ENCODE results near the gene M1AP.
"Not testable (repeated sequence)": the region's sequence is repeated elsewhere in the genome, so short reads cannot be mapped to it uniquely, and the experiment has no call there.

The M1AP gene

DNA sequence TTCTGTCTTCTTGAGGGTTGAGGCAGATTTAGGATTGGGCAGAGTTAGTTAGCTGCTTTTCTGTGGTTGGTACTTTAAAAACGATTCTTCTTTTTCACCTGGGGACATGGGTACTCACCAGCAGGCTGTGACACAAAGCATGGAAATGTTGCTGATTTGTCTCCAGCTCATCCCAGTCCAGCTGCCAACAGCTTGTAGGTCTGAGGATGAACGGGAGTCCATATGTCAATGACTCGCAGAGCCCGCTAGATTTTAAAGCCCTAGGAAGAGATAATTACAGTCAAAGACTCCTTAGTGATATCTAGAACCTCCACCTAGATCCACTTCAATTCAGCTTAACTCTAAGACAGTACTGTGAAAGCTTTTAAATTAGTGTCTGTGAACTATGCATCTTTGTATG lies 72.8 kb downstream of the M1AP start:
- peaks cover 39% of the 10 kb centered on the region for H3K4me1 ChIP-seq (ENCODE audit: control insufficient read depth, insufficient read depth, low read length)
- no peaks in the 10 kb centered on the region for H3K9me3 ChIP-seq (ENCODE audit: control insufficient read depth, low read length)
- H3K27me3 ChIP-seq (replicated peaks; ENCODE audit: control insufficient read depth, insufficient read depth, low read length): no peaks in the 10 kb centered on the region
- no peaks in the 10 kb centered on the region for H3K36me3 ChIP-seq (ENCODE audit: control insufficient read depth, insufficient read depth, low read length, severe bottlenecking)
- H3K4me3 ChIP-seq (ENCODE audit: low read length): no peak overlapping the region
- no peak for DNase-seq (ENCODE audit: low read depth)
- H3K9ac ChIP-seq (ENCODE audit: low read length): no peak overlapping the region

DNA sequence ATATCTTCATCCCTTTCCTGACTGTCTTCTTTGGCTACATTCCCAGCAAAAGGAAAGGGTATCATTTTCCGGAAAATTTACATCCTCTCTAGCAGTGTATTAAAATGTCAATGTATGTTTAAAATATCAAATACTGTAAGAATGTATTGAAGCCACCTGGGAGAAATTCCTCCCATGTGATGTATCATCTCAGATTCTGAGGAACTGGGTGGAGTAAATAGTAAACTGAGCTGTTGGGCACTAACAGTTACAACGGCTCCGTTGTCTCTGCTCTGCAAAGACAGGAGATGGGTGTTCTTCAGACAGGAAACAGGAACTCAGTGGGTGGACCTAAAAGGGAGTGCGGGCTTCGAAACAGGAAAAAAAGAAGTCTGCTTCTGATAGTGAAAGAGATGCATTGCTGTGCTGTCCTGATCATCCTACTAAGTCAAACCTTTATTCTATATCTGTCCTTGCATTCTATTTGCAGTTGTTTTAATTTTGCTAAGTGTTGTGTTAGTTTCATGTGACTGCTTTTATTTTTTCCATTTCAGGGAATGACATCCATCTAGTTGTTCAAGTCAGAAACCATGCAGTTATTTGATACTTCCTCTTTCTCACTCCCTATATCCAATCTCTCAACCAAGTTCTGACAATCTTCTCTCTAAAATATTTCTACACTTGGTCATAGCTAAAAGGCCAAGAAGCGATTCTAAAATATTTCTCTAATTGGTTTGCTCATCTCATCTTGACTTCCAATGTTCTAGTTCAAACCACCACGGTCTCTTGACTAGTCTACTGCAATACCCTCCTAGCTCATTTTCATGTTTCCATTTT lies 74.2 kb downstream of the M1AP start:
- Histone ChIP-seq H3K36me3 (ENCODE audit: control insufficient read depth, insufficient read depth, low read length, severe bottlenecking) (no peaks in the 10 kb centered on the region), H3K27me3 (replicated peaks; ENCODE audit: control insufficient read depth, insufficient read depth, low read length) (no peaks in the 10 kb centered on the region), H3K4me1 (ENCODE audit: control insufficient read depth, insufficient read depth, low read length) (peaks cover 41% of the 10 kb centered on the region), H3K9ac (ENCODE audit: low read length) (peak overlapping the region; percentile 8), H3K4me3 (ENCODE audit: low read length) (peak overlapping the region; percentile 58), H3K9me3 (ENCODE audit: control insufficient read depth, low read length) (no peaks in the 10 kb centered on the region)
- peak; percentile 50 for DNase-seq (ENCODE audit: low read depth)

- no peaks in the 10 kb centered on the region for H3K27me3 ChIP-seq (replicated peaks; ENCODE audit: control insufficient read depth, insufficient read depth, low read length)
- no peak for DNase-seq (ENCODE audit: low read depth)
- H3K9ac ChIP-seq (ENCODE audit: low read length): no peak overlapping the region
- peaks cover 49% of the 10 kb centered on the region for H3K4me1 ChIP-seq (ENCODE audit: control insufficient read depth, insufficient read depth, low read length)
- H3K4me3 ChIP-seq (ENCODE audit: low read length): no peak overlapping the region
- H3K36me3 ChIP-seq (ENCODE audit: control insufficient read depth, insufficient read depth, low read length, severe bottlenecking): no peaks in the 10 kb centered on the region
- no peaks in the 10 kb centered on the region for H3K9me3 ChIP-seq (ENCODE audit: control insufficient read depth, low read length)
These were observed 75.8 kb downstream of the M1AP start for GRCh38 chr2:74572178-74572925.

- no peak overlapping the region for H3K4me3 ChIP-seq (ENCODE audit: low read length)
- no peak overlapping the region for H3K9ac ChIP-seq (ENCODE audit: low read length)
- no peak for DNase-seq (ENCODE audit: low read depth)
- no peaks in the 10 kb centered on the region for H3K9me3 ChIP-seq (ENCODE audit: control insufficient read depth, low read length)
- H3K27me3 ChIP-seq (replicated peaks; ENCODE audit: control insufficient read depth, insufficient read depth, low read length): no peaks in the 10 kb centered on the region
- H3K36me3 ChIP-seq (ENCODE audit: control insufficient read depth, insufficient read depth, low read length, severe bottlenecking): no peaks in the 10 kb centered on the region
- H3K4me1 ChIP-seq (ENCODE audit: control insufficient read depth, insufficient read depth, low read length): peaks cover 49% of the 10 kb centered on the region
These were observed 77.1 kb downstream of the M1AP start for GRCh38 chr2:74571058-74571457.

- DNase-seq (ENCODE audit: low read depth): no peak
- Histone ChIP-seq H3K9me3 (ENCODE audit: control insufficient read depth, low read length) (no peaks in the 10 kb centered on the region), H3K9ac (ENCODE audit: low read length) (no peak overlapping the region), H3K27me3 (replicated peaks; ENCODE audit: control insufficient read depth, insufficient read depth, low read length) (no peaks in the 10 kb centered on the region), H3K36me3 (ENCODE audit: control insufficient read depth, insufficient read depth, low read length, severe bottlenecking) (no peaks in the 10 kb centered on the region), H3K4me1 (ENCODE audit: control insufficient read depth, insufficient read depth, low read length) (peaks cover 47% of the 10 kb centered on the region), H3K4me3 (ENCODE audit: low read length) (no peak overlapping the region)
These were observed 78.4 kb downstream of the M1AP start for GRCh38 chr2:74569686-74570085.

- Histone ChIP-seq H3K9me3 (ENCODE audit: control insufficient read depth, low read length) (no peaks in the 10 kb centered on the region), H3K4me1 (ENCODE audit: control insufficient read depth, insufficient read depth, low read length) (peaks cover 42% of the 10 kb centered on the region), H3K9ac (ENCODE audit: low read length) (peak overlapping the region; percentile 78), H3K4me3 (ENCODE audit: low read length) (peak overlapping the region; percentile 63), H3K27me3 (replicated peaks; ENCODE audit: control insufficient read depth, insufficient read depth, low read length) (no peaks in the 10 kb centered on the region), H3K36me3 (ENCODE audit: control insufficient read depth, insufficient read depth, low read length, severe bottlenecking) (no peaks in the 10 kb centered on the region)
- DNase-seq (ENCODE audit: low read depth): peak; percentile 90
These were observed 80.2 kb downstream of the M1AP start for GRCh38 chr2:74567881-74568280.

DNA sequence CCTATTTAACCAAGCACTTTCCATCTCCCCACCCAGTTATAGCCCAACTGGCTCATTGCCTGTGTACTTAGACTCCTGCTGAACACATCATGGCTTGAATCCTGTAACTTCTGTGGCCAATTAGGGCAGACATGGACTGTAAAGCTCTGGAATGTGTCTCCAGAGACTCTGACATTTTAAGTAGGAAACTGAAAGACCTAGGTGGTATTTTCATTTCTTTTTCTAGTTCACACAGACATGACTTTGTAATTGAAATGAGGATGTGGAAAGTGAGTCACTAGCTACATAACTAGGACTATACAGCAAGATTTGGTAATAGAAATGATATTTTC lies 81.4 kb downstream of the M1AP start:
- no peak overlapping the region for H3K9ac ChIP-seq (ENCODE audit: low read length)
- no peaks in the 10 kb centered on the region for H3K9me3 ChIP-seq (ENCODE audit: control insufficient read depth, low read length)
- H3K4me1 ChIP-seq (ENCODE audit: control insufficient read depth, insufficient read depth, low read length): peaks cover 42% of the 10 kb centered on the region
- DNase-seq (ENCODE audit: low read depth): peak; percentile 92
- H3K27me3 ChIP-seq (replicated peaks; ENCODE audit: control insufficient read depth, insufficient read depth, low read length): no peaks in the 10 kb centered on the region
- no peak overlapping the region for H3K4me3 ChIP-seq (ENCODE audit: low read length)
- H3K36me3 ChIP-seq (ENCODE audit: control insufficient read depth, insufficient read depth, low read length, severe bottlenecking): no peaks in the 10 kb centered on the region

GRCh38 chr2:74566076-74566753 lies 81.9 kb downstream of the M1AP start:
- Histone ChIP-seq H3K36me3 (ENCODE audit: control insufficient read depth, insufficient read depth, low read length, severe bottlenecking) (no peaks in the 10 kb centered on the region), H3K9me3 (ENCODE audit: control insufficient read depth, low read length) (no peaks in the 10 kb centered on the region), H3K9ac (ENCODE audit: low read length) (peak overlapping the region; percentile 25), H3K4me1 (ENCODE audit: control insufficient read depth, insufficient read depth, low read length) (peaks cover 42% of the 10 kb centered on the region), H3K27me3 (replicated peaks; ENCODE audit: control insufficient read depth, insufficient read depth, low read length) (no peaks in the 10 kb centered on the region), H3K4me3 (ENCODE audit: low read length) (peak overlapping the region; percentile 35)
- no peak for DNase-seq (ENCODE audit: low read depth)

DNA sequence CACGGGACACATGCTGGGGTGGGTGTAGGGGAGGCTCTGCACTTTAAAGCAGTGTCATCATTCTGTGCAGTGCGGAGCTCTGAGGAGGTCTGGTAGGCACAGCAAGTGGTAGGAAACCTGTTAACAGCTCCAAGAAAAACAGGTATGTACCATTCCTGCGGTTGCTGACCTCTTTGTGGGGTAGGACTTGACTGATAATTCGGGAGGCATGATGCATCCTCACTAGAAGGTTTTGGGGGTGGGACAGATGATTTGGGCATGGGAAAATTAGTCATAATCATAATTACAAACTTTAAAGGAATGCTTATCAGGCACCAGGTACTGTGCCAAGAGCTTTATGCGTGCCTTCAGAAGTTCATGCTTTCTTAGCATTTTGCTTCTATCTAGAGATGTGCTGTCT lies 83.9 kb downstream of the M1AP start:
- Histone ChIP-seq H3K4me3 (ENCODE audit: low read length) (no peak overlapping the region), H3K36me3 (ENCODE audit: control insufficient read depth, insufficient read depth, low read length, severe bottlenecking) (no peaks in the 10 kb centered on the region), H3K9ac (ENCODE audit: low read length) (no peak overlapping the region), H3K9me3 (ENCODE audit: control insufficient read depth, low read length) (no peaks in the 10 kb centered on the region), H3K27me3 (replicated peaks; ENCODE audit: control insufficient read depth, insufficient read depth, low read length) (no peaks in the 10 kb centered on the region), H3K4me1 (ENCODE audit: control insufficient read depth, insufficient read depth, low read length) (peaks cover 42% of the 10 kb centered on the region)
- DNase-seq (ENCODE audit: low read depth): no peak

DNA sequence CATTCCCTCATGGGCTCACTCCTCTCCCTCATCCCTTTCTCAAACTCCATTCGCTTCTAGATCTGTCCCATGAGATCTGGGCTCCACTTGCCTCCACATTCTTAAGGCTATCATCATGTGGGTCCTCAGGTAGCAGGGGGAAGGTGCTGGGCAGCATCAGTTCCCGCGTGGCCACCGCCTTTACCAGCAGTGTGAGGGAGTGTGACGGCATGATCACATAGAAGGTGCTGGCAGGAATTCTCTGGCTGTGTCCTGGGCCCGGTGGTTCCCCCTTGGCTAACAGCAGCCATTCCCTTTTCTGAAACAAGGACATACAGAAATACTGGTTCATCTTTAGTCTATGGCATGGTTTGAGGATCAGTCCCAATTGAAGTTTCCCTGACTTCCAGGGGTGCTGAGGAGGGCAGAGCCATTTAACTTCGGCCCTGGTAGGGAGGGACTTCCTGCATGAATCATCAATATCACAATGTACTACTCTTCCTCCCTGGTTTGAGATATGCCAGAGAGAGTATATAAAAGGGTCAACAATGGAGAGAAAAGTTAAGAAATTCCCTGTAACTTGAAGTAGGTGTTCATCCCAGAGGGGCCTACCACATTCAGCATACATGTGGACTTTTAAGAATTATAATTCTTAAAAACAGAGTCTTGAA lies 85.9 kb downstream of the M1AP start:
- no peak overlapping the region for H3K9ac ChIP-seq (ENCODE audit: low read length)
- H3K27me3 ChIP-seq (replicated peaks; ENCODE audit: control insufficient read depth, insufficient read depth, low read length): no peaks in the 10 kb centered on the region
- H3K4me3 ChIP-seq (ENCODE audit: low read length): no peak overlapping the region
- H3K36me3 ChIP-seq (ENCODE audit: control insufficient read depth, insufficient read depth, low read length, severe bottlenecking): no peaks in the 10 kb centered on the region
- DNase-seq (ENCODE audit: low read depth): no peak
- H3K4me1 ChIP-seq (ENCODE audit: control insufficient read depth, insufficient read depth, low read length): peaks cover 29% of the 10 kb centered on the region
- no peaks in the 10 kb centered on the region for H3K9me3 ChIP-seq (ENCODE audit: control insufficient read depth, low read length)

DNA sequence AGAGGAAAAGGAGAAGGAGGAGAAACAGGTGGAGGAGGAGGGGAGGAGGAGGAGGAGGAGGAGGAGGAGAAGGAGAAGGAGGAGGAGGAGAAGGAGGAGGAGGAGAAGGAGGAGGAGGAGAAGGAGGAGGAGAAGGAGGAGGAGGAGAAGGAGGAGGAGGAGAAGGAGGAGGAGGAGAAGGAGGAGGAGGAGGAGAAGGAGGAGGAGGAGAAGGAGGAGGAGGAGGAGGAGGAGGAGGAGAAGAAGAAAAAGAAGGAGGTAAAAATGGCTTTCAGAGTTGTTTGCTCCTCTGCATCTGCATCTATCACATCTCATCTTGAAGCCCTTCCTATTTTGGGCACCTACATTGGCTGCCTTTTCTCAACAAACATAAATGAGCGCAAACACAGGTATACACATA lies 87.1 kb downstream of the M1AP start:
- not testable (repeated sequence) for H3K27me3 ChIP-seq (replicated peaks; ENCODE audit: control insufficient read depth, insufficient read depth, low read length); H3K36me3 ChIP-seq (ENCODE audit: control insufficient read depth, insufficient read depth, low read length, severe bottlenecking); DNase-seq (ENCODE audit: low read depth); H3K9me3 ChIP-seq (ENCODE audit: control insufficient read depth, low read length); H3K4me3 ChIP-seq (ENCODE audit: low read length); H3K9ac ChIP-seq (ENCODE audit: low read length)
- peaks cover 18% of the 10 kb centered on the region for H3K4me1 ChIP-seq (ENCODE audit: control insufficient read depth, insufficient read depth, low read length)
